DOHH2 (cell line): ENCODE data around the gene PRKCD.

Experiments used
- CTCF ChIP-seq: fragments of 200-600 bp; sonication (generic); IDR thresholded peaks from one replicate; pipeline ENCODE4 v1.5.1; 2014; ENCODE audit warnings: antibody characterized with exemption, mild to moderate bottlenecking, low read depth, low read length; ENCODE audit not compliant: poor library complexity, severe bottlenecking
- EZH2phosphoT487 ChIP-seq: fragments of 200-600 bp; sonication (generic); IDR thresholded peaks from 2 replicates; pipeline ENCODE4 v1.6.1; 2017; ENCODE audit warnings: borderline replicate concordance, mild to moderate bottlenecking, antibody characterized with exemption, low read length, moderate library complexity, mixed read lengths

GRCh38 chr3:53184701-53185100 is 23.7 kb downstream of the PRKCD start:
- TF ChIP-seq EZH2phosphoT487 (no peak), CTCF (no peak)
